Activated CD4-positive, alpha-beta T cell treated with anti-CD3 and anti-CD28 coated beads, Interleukin-2, amount 50 U/mL, for 4 hours (primary cell): ENCODE data around the gene PLCG2.
A peak's percentile ranks its signal among the peaks of the same experiment; 100 is the strongest.
"Not testable (repeated sequence)": the region's sequence is repeated elsewhere in the genome, so short reads cannot be mapped to it uniquely, and the experiment has no call there.

ENCODE experiments used
- DNase-seq, 2 experiments: peaks; one replicate each; pipeline ENCODE4 v3.0.0-alpha.2; 2020

Gene PLCG2

GRCh38 chr16:82008957-82009592 is 230.0 kb downstream of the PLCG2 start:
- no peak for DNase-seq

- not testable (repeated sequence) for DNase-seq
Observed at GRCh38 chr16:82009789-82010188, 230.7 kb downstream of the PLCG2 start.

GRCh38 chr16:82010649-82011048 is 231.6 kb downstream of the PLCG2 start:
- no peak for DNase-seq

GRCh38 chr16:82011199-82011641 is 232.1 kb downstream of the PLCG2 start, which contains the start of gene SDR42E1:
TSS of gene SDR42E1 (minus strand) at chr16:82011470. CDS start at chr16:82000858, 10,612 bp downstream.
- peak; percentile 30 to 35 for DNase-seq
